ENCODE data around the gene HAPSTR1.

GRCh38 chr16:9122342-9122741 lies 30.9 kb downstream of the HAPSTR1 start:
- no peak for TF ChIP-seq CTCF (IDR thresholded peaks at IDR 0.05)
- TF ChIP-seq POLR2A (IDR thresholded peaks at IDR 0.05): no peak
